Lung (tissue), 12 donors: ENCODE measurements around the gene TGFB2. TPM values are rescaled to one million over a fixed set of nuclear protein-coding genes. Genes with fewer than 3 reads are reported as not detected.

Source experiments
- ATAC-seq: fragments of 200-7000 bp; cut with Tn5 transposase; one replicate; pipeline ENCODE4 v1.9.1; 2020; ENCODE audit warnings: moderate number of reproducible peaks; ENCODE audit not compliant: insufficient read depth, low FRiP score
- DNase-seq, 3 donors: peaks; one replicate each; pipeline ENCODE4 v3.0.0-alpha.2; 2013 to 2017
- H3K27ac ChIP-seq, 2 donors: one replicate each; pipeline ENCODE4 v1.5.1; 2013; ENCODE audit warnings: mild to moderate bottlenecking in 2 of 2, moderate library complexity in 2 of 2, control low read depth in 1 of 2, inconsistent platforms in 1 of 2, low read depth in 1 of 2, low read length in 1 of 2
- H3K27me3 ChIP-seq, 3 donors: one replicate each; pipeline ENCODE4 v1.5.1; 2013; ENCODE audit warnings: low read length in 2 of 3; ENCODE audit not compliant: control insufficient read depth in 3 of 3, insufficient read depth in 3 of 3
- H3K36me3 ChIP-seq, 4 donors: one replicate each; pipeline ENCODE4 v1.5.1; 2013; ENCODE audit warnings: low read length in 4 of 4, mild to moderate bottlenecking in 1 of 4, moderate library complexity in 1 of 4; ENCODE audit not compliant: control insufficient read depth in 4 of 4, insufficient read depth in 4 of 4
- H3K4me1 ChIP-seq, 5 donors: one replicate each; pipeline ENCODE4 v1.5.1; 2013; ENCODE audit warnings: low read length in 5 of 5, mild to moderate bottlenecking in 2 of 5, moderate library complexity in 1 of 5; ENCODE audit not compliant: control insufficient read depth in 5 of 5, insufficient read depth in 5 of 5
- H3K4me3 ChIP-seq: one replicate; pipeline ENCODE4 v1.5.1; 2013; ENCODE audit warnings: mild to moderate bottlenecking, control low read depth, moderate library complexity
- H3K9ac ChIP-seq, 2 donors: one replicate each; pipeline ENCODE4 v1.5.1; 2013; ENCODE audit warnings: low read length in 2 of 2, control low read depth in 1 of 2; ENCODE audit not compliant: insufficient read depth in 1 of 2
- H3K9me3 ChIP-seq, 4 donors: one replicate each; pipeline ENCODE4 v1.5.1; 2013; ENCODE audit warnings: low read length in 3 of 4, mild to moderate bottlenecking in 1 of 4, moderate library complexity in 1 of 4; ENCODE audit not compliant: control insufficient read depth in 4 of 4, insufficient read depth in 3 of 4
- WGBS, 2 donors: extraction: QIAGEN DNeasy Blood & Tissue Kit; methylation state at CpG; one replicate each; pipeline ENCODE4 v1.1.7; 2013; 5-methylcytosine and 5-hydroxymethylcytosine counted together
- polyA plus RNA-seq, 2 donors: library from polyadenylated mRNA; stranded (reverse); fragments of 200-250 nt; gene quantifications; one replicate each; pipeline ENCODE4 v1.2.1, GENCODE V29; 2013
- total RNA-seq, 2 donors: library from RNA; depleted of rRNA in 1 of 2; stranded (reverse); fragments of >200 nt in 1 of 2; gene quantifications; one replicate each; pipeline ENCODE4 v1.2.1, GENCODE V29; 2014 to 2021
- TF ChIP-seq, protein P1 (sequence below): IDR thresholded peaks from 2 replicates; pipeline ENCODE4 v1.5.1; 2012; ENCODE audit warnings: mild to moderate bottlenecking; ENCODE audit errors: control extremely low read depth, extremely low read depth
- donor health status: control.
- donor health status: control.
- donor health status: Bipolar disorder and iron deficiency.
- donor health status: healthy.
- donor health status: DM: yes; HTN: yes; CAD: no.

TGFB2 gene
- total and polyA plus RNA-seq, 4 donors: 1.9 to 53.7 (median 3.8) TPM

DNA sequence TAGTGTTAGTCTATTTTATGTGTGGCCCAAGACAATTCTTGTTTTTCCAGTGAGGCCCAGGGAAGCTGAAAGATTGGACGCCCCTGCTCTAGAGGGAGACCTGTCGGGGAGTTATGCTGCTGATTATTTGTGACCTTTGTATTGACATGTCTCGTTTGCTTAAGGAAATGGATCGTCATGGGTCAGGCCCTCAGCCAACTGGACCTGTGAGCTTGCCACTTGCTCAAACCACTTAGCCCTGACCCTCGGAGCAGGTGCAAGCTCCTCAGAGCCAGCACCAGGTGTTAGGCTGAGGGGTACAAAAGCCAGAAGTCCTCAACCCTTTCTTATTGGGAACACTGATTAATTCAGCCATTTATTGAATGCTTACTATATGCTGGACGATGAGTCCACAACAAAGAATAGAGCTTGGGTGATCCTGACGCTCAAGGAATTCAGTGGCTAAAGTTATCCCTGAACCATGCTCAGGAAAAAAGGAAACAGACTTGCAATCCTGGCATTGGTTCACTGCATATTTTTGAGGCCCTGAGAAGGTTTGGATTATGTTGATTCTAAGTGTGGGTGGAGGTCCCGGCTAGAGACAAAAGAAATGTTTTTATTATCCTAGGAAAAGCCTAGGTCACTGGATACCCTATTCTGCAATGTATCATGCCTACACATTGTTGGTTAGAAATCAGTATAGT lies 19.0 kb downstream of the TGFB2 start:
- DNase-seq (no peak), ATAC-seq (no peak)
- H3K4me3 ChIP-seq: no peak overlapping the region
- H3K36me3 ChIP-seq: peaks cover 0 to 9% (median 0%) of the 10 kb centered on the region in 4 donors
- TF ChIP-seq, protein P1, sequence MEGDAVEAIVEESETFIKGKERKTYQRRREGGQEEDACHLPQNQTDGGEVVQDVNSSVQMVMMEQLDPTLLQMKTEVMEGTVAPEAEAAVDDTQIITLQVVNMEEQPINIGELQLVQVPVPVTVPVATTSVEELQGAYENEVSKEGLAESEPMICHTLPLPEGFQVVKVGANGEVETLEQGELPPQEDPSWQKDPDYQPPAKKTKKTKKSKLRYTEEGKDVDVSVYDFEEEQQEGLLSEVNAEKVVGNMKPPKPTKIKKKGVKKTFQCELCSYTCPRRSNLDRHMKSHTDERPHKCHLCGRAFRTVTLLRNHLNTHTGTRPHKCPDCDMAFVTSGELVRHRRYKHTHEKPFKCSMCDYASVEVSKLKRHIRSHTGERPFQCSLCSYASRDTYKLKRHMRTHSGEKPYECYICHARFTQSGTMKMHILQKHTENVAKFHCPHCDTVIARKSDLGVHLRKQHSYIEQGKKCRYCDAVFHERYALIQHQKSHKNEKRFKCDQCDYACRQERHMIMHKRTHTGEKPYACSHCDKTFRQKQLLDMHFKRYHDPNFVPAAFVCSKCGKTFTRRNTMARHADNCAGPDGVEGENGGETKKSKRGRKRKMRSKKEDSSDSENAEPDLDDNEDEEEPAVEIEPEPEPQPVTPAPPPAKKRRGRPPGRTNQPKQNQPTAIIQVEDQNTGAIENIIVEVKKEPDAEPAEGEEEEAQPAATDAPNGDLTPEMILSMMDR: no peak
- no peaks in the 10 kb centered on the region for H3K9me3 ChIP-seq
- H3K27me3 ChIP-seq: no peaks in the 10 kb centered on the region
- WGBS, 2 donors: 48 to 78% methylated on average over 8 of the region's 8 CpGs
- H3K4me1 ChIP-seq: peaks cover 3 to 45% (median 26%) of the 10 kb centered on the region in 5 donors
- H3K27ac ChIP-seq: no peak overlapping the region
- H3K9ac ChIP-seq: no peak overlapping the region

DNA sequence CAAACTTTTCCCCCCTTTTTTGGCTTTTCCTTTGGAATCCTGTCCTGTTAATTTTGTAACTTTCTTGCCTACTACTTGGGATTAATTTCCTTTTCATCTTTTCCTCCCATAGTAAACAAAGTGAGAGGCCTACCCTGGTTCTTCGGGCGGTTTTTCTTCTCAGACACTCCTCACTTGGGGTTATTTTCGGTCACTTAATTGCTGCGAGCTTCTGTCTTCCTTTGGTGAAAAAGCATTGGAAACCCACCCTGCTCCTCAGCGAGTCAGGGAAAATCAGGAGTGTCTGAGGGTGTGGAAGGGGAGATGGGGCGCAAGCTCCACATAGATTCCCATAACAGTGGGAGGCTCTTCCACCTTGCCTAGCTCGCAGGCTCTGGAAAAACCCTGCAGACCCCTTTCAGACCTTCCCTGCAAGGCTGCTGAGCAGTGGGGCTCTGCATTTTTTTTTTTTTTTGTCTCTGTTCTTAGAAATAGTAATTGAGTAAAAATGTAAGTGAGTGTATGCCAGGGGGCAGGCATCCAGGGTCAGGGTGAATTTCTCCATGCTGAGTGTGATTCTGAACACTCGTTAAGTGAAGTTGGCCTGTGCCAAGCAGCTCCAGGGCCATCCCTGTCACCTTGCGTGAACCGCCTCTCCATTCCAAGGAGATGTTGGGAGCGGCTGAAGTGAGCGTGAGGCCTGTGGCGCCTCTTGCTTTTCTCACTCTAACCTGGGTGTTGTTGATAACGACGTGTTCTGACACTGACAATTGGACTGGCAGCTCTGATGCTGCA lies 20.3 kb downstream of the TGFB2 start:
- TF ChIP-seq, protein P1: no peak
- Histone ChIP-seq H3K27me3 (no peaks in the 10 kb centered on the region), H3K9me3 (no peaks in the 10 kb centered on the region), H3K4me1 (peaks cover 3 to 54% (median 38%) of the 10 kb centered on the region in 5 donors), H3K9ac (no peak overlapping the region), H3K27ac (peak overlapping the region in 1 of 2 donors; percentile 70), H3K4me3 (no peak overlapping the region), H3K36me3 (peaks cover 0 to 9% (median 0%) of the 10 kb centered on the region in 4 donors)
- DNase-seq: peak; percentile 49 to 80 (median 67)
- ATAC-seq: no peak
- 66 to 80% methylated on average over 15 of the region's 15 CpGs for WGBS, 2 donors

DNA sequence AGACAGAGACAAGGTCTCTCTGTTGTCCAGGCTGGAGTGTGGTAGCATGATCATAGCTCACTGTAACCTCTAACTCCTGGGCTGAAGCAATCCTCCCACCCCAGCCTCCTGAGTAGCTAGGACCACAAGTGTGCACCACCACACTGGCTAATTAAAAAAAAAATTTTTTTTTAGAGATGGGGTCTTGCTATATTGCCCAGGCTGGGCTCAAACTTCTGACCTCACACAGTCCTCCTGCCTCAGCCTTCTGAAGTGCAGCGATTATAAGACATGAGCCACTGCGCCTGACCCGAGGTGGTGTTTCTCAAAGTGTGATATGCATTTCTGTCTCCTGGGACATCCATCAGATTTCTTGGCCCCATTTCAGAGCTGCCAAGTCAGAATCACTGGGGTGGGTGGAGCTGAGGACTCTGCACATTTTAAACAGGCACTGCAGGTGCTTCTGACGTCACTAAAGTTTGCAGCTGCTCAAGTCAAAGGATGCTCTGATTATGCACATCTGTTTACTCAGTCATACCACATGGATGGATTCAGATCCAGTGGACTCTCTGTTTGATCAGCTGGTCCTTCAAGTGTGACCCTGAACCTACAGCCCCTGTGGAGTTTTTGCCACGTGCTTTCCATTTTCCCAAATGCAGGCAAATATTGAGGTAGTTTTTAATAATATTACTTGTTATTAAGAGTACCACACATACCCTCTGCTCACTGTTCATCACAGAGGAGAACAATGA lies 21.4 kb downstream of the TGFB2 start:
- Histone ChIP-seq H3K27me3 (no peaks in the 10 kb centered on the region), H3K36me3 (peaks cover 0 to 9% (median 0%) of the 10 kb centered on the region in 4 donors), H3K9me3 (no peaks in the 10 kb centered on the region), H3K9ac (no peak overlapping the region), H3K27ac (peak overlapping the region in 1 of 2 donors; percentile 56), H3K4me3 (no peak overlapping the region), H3K4me1 (peaks cover 0 to 51% (median 42%) of the 10 kb centered on the region in 5 donors)
- TF ChIP-seq, protein P1: no peak
- DNase-seq (no peak), ATAC-seq (no peak)
- WGBS, 2 donors: 67 to 83% methylated on average over 5 of the region's 5 CpGs
